Testis (tissue), 2 donors: ENCODE measurements around the gene SUPT3H.

Experiments used
- CTCF ChIP-seq, 3 experiments: fragments of 450-650 bp in 2 of 3; fragments of 200-600 bp in 1 of 3; sonication (generic) in 1 of 3; IDR thresholded peaks; one replicate each; pipeline ENCODE4 v1.5.1; 2016 to 2019; ENCODE audit warnings: antibody characterized with exemption in 3 of 3, mild to moderate bottlenecking in 2 of 3, moderate library complexity in 1 of 3
- POLR2A ChIP-seq: fragments of 450-650 bp; IDR thresholded peaks from one replicate; pipeline ENCODE4 v1.6.1; 2017; ENCODE audit warnings: antibody characterized with exemption, mild to moderate bottlenecking, moderate library complexity

- TF ChIP-seq CTCF (IDR thresholded peaks at IDR 0.05) (no peak), POLR2A (no peak)
Measured at GRCh38 chr6:45275358-45275757, 102.4 kb downstream of the SUPT3H start.
